Stomach (tissue), 4 donors: ENCODE results near the gene NT5C2.

Experiments
- CTCF ChIP-seq, 7 experiments: fragments of 450-650 bp in 4 of 7; fragments of 200-600 bp in 3 of 7; sonication (generic) in 3 of 7; IDR thresholded peaks; one replicate each; pipeline ENCODE4 v1.5.1; 2016 to 2019; ENCODE audit warnings: antibody characterized with exemption in 7 of 7, control low read depth in 2 of 7, mild to moderate bottlenecking in 1 of 7
- EP300 ChIP-seq: sonication (generic); formaldehyde crosslinking; IDR thresholded peaks from one replicate; pipeline ENCODE4 v1.6.1; 2017; ENCODE audit warnings: antibody characterized with exemption
- POLR2A ChIP-seq, 4 donors: fragments of 450-650 bp; IDR thresholded peaks; one replicate each; pipeline ENCODE4 v1.6.1; 2016; ENCODE audit warnings: antibody characterized with exemption in 4 of 4, control low read depth in 2 of 4, mild to moderate bottlenecking in 1 of 4, moderate library complexity in 1 of 4

- TF ChIP-seq CTCF (IDR thresholded peaks at IDR 0.05) (no peak), EP300 (no peak), POLR2A (IDR thresholded peaks at IDR 0.05) (no peak)
These were observed 116.1 kb downstream of the NT5C2 start for GRCh38 chr10:103077020-103077419.
